EH (cell line): ENCODE data around the gene CALR.
"Not testable (repeated sequence)": the region's sequence is repeated elsewhere in the genome, so short reads cannot be mapped to it uniquely, and the experiment has no call there.

Source experiments
- DNase-seq: peaks from one replicate; pipeline ENCODE4 v3.0.0-alpha.2; 2015; ENCODE audit warnings: low read depth

The CALR gene

DNA sequence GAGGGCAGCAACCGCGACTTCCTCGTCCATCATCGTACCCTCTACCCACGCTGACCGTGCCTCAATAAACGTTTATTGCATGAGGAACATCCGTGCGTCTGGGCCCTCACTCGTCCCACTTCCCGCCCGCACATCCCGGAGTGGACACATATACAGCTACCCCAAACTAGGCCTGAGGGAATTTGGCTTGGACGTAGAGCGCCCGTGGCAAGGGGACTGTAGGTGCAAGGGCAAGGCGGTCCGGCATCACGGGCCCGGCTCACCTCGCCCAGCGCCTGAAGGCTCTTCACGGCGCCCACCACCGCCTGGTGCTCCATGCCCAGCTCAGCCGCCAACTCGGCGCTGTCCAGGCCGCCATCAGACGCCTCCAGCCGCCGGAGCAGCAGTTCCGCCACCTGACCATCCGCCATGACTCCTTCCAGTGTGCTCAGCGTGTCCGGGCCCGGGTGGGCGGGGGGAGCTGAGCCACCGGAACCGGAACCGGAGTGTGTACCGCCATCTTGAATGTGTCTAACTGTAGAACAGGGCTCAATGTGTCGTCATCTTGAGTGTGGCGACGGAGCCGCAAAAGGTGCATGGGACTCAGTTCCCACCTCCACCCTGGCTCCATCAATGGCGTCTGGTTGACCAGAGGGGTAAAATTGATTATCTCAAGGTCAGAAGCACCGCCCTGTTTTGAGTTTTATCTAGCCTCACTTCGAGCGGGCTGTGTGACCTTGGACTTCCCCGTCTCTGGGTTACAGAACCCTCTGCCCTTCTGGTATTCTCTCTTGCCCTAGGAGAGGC, 4.9 kb upstream of the CALR start, which contains the start of gene FARSA:
FARSA (minus strand) TSS at position 425 of the 786 bp plus-strand sequence; CDS start at position 410, 15 bp downstream.
- DNase-seq: peak; percentile 90

DNA sequence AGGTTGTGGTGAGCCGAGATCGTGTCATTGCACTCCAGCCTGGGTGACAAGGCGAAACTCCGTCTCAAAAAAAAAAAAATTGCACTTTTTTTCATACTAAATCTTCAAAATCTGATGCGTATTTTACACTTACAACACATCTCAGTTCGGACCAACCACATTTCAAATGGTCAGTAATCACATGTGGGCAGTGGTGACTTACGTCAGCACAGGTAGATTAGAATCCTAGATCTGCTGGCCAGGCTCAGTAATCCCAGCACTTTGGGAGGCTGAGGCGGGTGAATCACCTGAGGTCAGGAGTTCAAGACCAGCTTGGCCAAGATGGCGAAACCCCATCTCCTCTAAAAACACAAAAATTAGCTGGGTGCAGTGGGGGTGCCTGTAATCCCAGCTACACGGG, 3.3 kb upstream of the CALR start:
- no peak for DNase-seq

DNA sequence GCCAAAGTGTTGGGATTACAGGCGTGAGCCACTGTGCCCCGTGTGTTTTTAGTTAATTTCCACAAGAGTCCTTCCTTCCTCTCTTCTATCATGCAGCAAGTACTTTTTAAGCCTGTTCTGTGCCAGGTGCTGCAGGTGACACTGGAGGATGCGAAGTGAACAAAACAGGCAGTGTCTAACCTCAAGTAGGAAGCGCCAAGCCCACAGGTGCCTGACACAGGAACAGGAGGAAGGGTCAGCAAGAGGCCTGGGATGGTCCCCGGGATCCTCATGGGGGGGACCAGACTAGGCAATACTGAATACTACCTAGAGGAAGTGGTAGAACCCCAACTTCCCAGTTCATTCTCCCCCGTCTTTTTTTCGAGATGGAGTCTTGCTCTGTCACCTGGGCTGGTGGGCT, 1.8 kb upstream of the CALR start:
- no peak for DNase-seq

DNA sequence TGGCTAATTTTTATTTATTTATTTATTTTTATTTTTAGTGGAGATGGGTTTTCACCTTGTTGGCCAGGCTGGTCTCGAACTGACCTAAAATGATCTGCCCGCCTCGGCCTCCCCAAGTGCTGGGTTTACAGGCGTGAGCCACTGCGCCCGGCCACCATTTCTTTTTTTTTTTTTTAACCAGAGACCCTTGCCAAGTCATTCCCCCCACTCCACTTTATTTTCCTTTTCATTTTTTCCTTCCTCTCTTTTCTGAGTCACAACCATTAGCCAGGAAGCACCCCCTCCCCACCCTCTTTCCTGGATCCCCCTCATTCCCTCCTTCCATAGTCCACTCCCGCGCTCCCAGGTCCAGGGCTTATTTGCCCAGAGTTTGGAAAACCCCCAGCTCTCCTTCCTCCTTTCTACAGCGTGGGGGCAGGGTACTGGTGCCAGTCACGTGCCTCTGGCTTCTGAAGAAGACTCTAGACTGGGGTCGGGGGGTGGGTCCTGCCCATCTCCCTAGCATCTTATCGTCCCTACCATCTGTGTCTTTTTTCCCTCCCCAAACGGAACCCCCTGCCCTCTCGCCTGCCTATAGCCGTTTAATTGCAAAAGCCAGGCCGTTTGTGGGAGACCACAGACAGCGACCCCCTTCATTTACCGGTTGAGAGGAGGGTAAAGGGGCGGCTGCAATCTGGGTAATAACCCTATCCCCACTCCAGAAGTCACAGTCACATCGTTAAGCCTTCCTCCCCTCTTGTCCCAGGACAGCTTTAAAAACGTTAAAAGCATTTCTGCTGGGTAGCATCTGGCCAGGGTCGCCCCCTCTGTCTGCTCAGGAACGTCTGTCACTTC, 1.1 kb upstream of the CALR start:
- no peak for DNase-seq

DNA sequence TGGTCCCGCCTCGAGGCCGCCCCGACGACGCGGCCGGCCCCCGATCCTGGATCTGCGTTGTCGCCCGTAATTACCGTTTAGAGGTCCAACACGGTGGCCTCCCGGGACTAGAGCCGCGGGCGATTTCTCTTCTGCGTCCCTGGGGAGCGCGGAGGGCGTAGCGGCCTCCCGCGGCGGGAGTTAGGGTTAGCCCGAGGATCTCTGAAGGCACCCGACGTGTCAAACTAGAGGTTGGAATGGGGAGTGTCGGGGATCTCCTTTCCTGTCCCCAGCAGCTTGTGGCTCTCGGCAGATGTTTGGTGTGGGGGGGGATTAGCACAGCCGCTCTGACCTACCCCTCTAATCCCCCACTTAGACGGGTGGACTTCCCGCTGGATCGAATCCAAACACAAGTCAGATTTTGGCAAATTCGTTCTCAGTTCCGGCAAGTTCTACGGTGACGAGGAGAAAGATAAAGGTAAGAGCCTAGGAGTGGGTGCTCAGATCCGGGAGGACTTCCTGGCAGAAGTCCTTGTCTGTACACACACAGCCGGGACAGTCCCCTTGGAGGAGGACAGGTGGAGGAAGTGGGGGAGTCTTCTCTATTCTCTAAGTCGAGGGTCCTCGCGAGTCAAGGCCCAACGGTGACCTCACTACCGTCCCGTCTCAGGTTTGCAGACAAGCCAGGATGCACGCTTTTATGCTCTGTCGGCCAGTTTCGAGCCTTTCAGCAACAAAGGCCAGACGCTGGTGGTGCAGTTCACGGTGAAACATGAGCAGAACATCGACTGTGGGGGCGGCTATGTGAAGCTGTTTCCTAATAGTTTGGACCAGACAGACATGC, 581 bp downstream of the CALR start:
- DNase-seq: peak; percentile 51

DNA sequence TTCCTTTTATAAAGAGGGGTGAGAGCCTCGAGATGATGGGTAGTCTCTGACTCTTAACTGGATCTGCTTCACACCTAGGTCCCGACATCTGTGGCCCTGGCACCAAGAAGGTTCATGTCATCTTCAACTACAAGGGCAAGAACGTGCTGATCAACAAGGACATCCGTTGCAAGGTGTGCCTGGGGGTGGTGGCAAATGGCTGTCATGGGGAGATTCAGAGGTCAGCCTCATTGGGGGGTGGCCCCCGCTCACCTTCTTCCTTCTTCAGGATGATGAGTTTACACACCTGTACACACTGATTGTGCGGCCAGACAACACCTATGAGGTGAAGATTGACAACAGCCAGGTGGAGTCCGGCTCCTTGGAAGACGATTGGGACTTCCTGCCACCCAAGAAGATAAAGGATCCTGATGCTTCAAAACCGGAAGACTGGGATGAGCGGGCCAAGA, 1.6 kb downstream of the CALR start:
- no peak for DNase-seq

DNA sequence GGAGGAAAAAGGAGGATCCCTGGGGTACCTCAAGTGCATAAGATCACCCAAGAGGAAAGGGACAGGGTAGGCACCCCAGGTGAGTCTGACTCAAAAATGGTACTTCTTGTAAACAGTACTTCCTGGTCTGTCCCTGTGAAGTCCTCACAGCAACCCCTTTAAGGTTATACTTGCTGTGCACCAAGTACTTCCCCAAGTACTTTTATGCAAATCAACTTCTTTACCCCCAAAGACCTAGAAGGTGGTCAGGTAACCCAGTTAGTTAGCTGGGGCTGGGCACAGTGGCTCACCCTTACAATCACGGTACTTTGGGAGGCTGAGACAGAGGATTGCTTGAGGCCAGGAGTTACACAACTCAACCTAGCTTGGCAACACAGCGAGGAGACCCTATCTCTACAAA, 2.5 kb downstream of the CALR start:
- no peak for DNase-seq

DNA sequence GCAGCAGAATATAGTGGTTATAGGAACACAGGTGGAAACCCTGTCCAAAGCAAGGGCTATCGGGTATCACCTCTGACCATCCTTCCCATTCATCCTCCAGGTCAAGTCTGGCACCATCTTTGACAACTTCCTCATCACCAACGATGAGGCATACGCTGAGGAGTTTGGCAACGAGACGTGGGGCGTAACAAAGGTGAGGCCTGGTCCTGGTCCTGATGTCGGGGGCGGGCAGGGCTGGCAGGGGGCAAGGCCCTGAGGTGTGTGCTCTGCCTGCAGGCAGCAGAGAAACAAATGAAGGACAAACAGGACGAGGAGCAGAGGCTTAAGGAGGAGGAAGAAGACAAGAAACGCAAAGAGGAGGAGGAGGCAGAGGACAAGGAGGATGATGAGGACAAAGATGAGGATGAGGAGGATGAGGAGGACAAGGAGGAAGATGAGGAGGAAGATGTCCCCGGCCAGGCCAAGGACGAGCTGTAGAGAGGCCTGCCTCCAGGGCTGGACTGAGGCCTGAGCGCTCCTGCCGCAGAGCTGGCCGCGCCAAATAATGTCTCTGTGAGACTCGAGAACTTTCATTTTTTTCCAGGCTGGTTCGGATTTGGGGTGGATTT, 5.1 kb downstream of the CALR start:
- DNase-seq: no peak

DNA sequence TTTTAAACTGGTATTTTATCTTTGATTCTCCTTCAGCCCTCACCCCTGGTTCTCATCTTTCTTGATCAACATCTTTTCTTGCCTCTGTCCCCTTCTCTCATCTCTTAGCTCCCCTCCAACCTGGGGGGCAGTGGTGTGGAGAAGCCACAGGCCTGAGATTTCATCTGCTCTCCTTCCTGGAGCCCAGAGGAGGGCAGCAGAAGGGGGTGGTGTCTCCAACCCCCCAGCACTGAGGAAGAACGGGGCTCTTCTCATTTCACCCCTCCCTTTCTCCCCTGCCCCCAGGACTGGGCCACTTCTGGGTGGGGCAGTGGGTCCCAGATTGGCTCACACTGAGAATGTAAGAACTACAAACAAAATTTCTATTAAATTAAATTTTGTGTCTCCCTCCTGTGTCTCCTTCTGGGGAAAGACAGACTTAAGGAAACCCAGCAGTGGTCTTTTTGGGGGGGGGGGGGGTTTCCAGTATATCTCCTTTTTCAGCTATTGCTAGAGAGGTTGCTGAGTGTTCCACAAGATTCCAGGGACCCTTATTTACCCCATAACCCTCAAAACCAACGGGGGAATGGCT, 5.8 kb downstream of the CALR start:
- DNase-seq: no peak

DNA sequence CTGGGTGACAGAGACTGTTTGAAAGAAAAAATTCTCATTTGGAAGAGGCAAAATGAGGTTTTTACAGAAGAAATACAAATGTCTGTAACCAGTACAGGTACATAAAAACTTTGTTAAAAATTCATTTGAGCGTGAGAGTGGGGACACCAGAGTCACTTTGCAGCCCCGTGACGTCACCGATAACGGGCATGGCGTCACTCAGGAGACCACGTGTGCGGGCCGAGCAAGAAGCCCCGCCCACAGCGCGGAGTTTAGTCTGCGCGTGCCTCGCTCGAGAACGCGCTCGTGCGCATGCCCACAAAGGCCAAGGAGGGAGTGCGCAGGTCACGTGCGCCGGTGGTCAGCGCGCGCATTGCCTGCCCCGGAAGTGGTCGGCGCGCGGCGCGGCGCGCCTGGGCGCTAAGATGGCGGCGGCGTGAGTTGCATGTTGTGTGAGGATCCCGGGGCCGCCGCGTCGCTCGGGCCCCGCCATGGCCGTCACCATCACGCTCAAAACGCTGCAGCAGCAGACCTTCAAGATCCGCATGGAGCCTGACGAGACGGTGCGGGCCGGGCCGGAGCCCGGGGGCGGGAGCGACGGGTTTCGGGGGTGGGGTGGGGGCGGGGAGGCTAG, 7.2 kb downstream of the CALR start, which contains the start of gene RAD23A:
RAD23A (plus strand) TSS at position 384 of the 613 bp plus-strand sequence; CDS start at position 471, 87 bp downstream.
- DNase-seq: peak; percentile 97

DNA sequence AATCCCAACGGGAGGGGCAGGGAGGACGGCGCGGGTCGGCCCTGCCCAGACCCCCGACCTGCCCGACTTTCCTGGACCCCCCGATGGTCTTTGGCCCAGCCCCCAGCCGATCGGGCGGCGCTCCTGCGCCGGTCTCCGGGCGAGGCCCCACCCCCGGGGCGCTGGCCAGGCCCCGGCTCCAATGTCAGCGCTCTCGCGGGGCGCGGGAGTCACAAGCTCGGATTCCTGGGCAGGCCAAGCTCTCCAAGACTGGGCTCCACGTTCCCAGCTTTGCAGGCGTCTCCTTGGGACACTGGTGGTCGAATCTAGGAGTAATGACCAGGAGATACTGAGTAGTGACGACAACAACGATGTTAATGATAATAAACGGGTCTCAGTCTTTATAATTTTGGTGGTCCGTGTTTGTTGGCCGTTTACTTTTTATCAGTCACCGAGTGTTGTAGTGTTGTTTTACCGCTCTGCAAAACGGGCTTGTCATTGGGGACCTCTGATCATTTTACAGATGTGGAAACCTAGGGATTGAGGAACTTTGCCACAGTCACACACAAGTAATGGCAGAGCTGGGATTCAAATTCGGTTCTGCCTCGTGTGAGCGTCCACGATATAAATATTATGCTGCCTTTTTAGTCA, 7.8 kb downstream of the CALR start:
- peak; percentile 87 for DNase-seq

DNA sequence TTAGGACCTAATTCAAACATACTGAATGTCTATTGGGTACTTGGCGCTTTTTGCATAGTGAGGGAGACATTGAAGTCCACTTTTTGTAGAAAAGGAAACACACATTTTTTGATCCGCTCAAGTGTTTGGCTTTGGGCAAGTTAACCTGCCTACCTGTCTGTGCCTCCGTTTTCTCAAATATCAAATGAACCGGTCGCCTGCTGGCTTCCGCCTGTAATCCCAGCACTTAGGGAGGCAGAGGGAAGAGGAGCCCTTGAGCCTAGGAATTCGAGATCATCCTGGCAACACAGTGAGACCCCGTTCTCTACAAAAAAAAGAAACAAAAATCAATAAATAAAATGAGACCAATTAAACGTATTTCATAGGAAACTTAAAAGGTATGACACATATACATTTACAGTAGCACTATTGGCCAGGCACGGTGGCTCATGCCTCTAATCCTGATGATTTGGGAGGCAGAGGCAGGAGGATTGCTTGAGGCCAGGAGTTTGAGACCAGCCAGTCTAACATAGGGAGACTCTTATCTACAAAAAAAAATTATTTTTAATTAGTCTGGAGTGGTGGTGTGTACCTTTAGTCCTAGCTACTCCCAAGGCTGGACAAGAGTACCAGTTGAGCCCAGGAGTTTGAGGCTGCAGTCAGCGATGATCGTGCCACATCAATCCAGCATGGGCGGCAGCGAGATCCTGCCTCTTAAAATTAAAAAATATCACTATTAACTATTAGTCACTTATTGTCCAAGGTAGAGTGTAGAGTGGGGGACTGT, 8.5 kb downstream of the CALR start:
- DNase-seq: no peak

DNA sequence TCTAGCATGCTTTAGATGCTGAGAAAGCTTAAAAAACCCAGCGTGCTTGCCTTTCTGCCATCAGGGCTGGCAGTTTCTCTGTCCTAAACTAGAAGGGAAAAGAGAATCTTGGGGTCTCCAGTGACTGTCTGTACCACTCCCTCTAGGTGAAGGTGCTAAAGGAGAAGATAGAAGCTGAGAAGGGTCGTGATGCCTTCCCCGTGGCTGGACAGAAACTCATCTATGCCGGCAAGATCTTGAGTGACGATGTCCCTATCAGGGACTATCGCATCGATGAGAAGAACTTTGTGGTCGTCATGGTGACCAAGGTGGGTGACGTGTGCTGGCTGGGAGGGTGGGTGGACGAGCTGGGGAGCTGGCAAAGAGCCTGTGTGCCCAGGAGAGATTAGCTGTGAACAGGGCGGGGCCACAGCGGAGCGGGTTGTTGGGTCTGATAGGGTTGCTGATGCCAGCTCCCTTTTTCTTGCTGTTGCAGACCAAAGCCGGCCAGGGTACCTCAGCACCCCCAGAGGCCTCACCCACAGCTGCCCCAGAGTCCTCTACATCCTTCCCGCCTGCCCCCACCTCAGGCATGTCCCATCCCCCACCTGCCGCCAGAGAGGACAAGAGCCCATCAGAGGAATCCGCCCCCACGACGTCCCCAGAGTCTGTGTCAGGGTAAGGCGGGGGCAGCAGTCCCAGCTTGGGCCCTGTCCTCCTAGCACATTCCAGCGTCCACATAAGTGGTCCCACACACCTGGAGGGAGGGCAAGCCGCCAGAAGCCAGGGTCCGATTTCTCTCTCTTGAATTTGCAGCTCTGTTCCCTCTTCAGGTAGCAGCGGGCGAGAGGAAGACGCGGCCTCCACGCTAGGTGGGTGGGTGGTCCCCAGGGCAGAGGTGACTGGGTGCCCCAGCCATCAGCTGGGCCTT, 9.5 kb downstream of the CALR start:
- DNase-seq: no peak

DNA sequence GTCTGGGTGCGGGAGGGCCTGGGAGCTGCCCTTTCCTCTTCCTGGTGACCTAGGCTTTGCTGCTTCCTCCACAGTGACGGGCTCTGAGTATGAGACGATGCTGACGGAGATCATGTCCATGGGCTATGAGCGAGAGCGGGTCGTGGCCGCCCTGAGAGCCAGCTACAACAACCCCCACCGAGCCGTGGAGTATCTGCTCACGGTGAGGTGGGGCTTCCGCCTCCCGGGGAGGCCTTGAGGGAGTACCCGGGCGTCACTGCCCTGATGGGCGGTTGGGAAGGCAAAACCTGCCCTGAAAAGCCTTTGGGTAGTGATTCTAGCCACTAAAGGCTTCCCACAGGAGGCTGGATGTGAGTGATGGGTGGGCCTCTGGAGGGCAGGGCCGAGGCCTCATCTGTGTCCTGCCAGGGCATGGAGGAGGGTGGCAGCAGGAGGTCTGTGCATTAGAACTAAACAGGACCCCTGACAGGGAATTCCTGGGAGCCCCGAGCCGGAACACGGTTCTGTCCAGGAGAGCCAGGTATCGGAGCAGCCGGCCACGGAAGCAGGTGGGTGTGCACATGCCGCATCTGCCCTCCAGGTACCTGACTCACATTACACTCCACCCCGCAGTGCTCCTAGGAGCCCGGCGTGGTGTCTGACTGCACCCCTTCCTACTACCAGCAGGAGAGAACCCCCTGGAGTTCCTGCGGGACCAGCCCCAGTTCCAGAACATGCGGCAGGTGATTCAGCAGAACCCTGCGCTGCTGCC, 10.4 kb downstream of the CALR start:
- no peak for DNase-seq

DNA sequence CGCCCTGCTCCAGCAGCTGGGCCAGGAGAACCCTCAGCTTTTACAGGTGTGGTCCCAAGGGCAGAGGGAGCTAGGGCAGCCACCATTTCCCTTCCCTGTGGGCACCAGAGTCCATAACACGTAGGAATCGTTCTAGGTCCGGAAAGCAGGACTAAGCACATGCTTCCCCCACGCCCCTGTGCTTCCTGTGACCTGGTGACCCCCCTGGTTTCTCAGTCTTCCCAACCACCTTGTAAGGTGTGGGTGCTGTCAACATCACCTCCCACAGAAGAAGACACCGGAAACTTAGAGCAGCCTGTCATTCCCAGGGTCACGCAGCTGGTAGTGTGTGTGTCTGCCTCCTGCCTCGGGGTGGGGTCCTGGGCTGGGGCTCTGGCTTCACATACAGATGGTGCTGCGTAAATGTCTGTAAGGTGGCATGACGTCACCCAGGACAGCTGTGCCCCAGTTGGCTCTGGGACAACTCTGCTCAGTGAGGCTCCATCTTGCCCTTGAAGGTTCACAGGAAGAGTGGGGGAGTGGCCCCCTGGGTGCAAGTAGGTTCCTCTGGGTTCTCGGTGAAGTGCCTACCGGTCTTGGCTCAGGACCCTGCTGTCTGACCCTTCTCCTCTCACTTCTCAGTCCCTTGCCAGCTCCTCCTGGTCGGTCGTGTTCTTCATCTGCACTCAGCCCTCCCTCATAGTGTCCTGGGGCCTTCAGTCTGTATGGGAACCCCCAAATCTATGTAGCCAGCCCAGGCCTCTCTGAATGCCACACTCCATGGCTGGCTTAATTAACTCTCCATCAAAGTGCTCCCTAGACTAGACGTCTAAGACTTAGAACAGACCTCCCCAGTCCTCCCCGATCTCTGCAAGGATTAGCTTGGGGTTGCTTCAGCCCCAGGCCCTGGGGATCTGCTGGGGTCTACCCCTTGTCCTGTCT, 11.2 kb downstream of the CALR start:
- DNase-seq: no peak

DNA sequence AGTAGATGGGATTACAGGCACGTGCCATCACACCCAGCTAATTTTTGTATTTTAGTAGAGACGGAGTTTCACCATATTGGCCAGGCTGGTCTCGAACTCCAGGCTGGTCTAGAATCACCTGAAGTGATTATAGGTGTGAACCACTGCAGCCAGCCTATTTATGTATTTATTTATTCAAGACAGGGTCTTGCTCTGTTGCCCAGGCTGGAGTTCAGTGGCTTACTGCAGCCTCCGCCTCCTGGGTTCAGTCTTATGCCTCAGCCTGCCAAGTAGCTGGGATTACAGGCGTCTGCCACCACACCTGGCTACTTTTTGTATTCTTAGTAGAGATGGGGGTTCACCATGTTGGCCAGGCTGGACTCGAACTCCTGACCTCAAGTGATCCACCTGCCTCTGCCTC, 13.6 kb downstream of the CALR start:
- DNase-seq: not testable (repeated sequence)
